GM18508 (cell line): ENCODE measurements around the gene HEXA.
"Not testable (repeated sequence)": the region's sequence is repeated elsewhere in the genome, so short reads cannot be mapped to it uniquely, and the experiment has no call there.

Source experiments
- ATAC-seq: cut with Tn5 transposase; IDR thresholded peaks from one replicate; pipeline ENCODE4 v1.9.1; 2021; ENCODE audit warnings: moderate number of reproducible peaks; ENCODE audit not compliant: insufficient read depth, unreplicated experiment

HEXA gene

GRCh38 chr15:72375846-72376581, at the start of gene HEXA:
HEXA (minus strand) TSS chr15:72376014; CDS start chr15:72375972, 42 bp downstream.
- ATAC-seq, result peak; percentile 42

- ATAC-seq, result no peak
These were observed 47.4 kb upstream of the HEXA start for GRCh38 chr15:72423256-72423655.

GRCh38 chr15:72421484-72421883, 45.7 kb upstream of the HEXA start:
- no peak for ATAC-seq

- no peak for ATAC-seq
These were observed 44.8 kb upstream of the HEXA start for GRCh38 chr15:72420576-72420975.

- ATAC-seq, result not testable (repeated sequence)
These were observed 44.0 kb upstream of the HEXA start for GRCh38 chr15:72419768-72420167.

GRCh38 chr15:72415304-72415703, 39.5 kb upstream of the HEXA start:
- no peak for ATAC-seq

- ATAC-seq, result not testable (repeated sequence)
These were observed 37.5 kb upstream of the HEXA start for GRCh38 chr15:72413337-72413736.

- no peak for ATAC-seq
These were observed 35.7 kb upstream of the HEXA start for GRCh38 chr15:72411544-72411943.

GRCh38 chr15:72411111-72411510, 35.3 kb upstream of the HEXA start:
- ATAC-seq, result no peak

- ATAC-seq, result no peak
These were observed 31.1 kb upstream of the HEXA start for GRCh38 chr15:72406936-72407335.

- ATAC-seq, result no peak
These were observed 29.0 kb upstream of the HEXA start for GRCh38 chr15:72404841-72405240.

- ATAC-seq, result no peak
These were observed 28.5 kb upstream of the HEXA start for GRCh38 chr15:72404356-72404755.

- ATAC-seq, result no peak
These were observed 26.9 kb upstream of the HEXA start for GRCh38 chr15:72402726-72403125.

GRCh38 chr15:72398648-72399047, 22.8 kb upstream of the HEXA start:
- no peak for ATAC-seq

- ATAC-seq, result no peak
These were observed 22.2 kb upstream of the HEXA start, which contains the start of gene TMEM202 for GRCh38 chr15:72397796-72398588. TMEM202 (plus strand) TSS chr15:72398305; CDS start chr15:72398327, 22 bp downstream.

- not testable (repeated sequence) for ATAC-seq
These were observed 20.5 kb upstream of the HEXA start for GRCh38 chr15:72396331-72396730.

- no peak for ATAC-seq
These were observed 13.4 kb upstream of the HEXA start for GRCh38 chr15:72389231-72389630.

- no peak for ATAC-seq
These were observed 11.9 kb upstream of the HEXA start for GRCh38 chr15:72387741-72388140.

GRCh38 chr15:72382146-72382545, 6.3 kb upstream of the HEXA start:
- no peak for ATAC-seq

- ATAC-seq, result no peak
These were observed 4.9 kb upstream of the HEXA start for GRCh38 chr15:72380743-72381142.

GRCh38 chr15:72379856-72380430, 4.1 kb upstream of the HEXA start:
- ATAC-seq, result no peak
